ENCODE data around the gene STK32C.

STK32C gene

GRCh38 chr10:132246296-132246695, 61.5 kb downstream of the STK32C start:
- no peak for DNase-seq (ENCODE audit: low read depth)

DNA sequence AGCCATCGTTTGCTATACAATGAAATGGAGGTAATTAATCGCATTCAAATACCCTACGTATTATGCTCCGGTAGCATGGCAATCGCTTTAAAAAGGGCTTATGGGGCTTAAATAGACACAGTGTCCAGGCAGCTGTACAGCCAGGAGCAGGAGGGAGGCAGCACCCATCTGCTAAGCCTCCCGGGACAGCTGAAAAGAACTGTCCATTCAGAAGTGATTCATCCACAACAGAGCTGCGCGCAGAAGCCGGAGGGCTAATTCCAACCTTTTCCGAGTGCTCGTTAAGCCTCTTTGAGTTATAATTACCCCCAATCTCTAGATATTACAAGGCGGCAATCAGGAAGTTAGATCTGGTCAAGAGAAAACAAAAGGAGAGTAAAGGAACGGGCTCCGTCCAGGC, 62.7 kb downstream of the STK32C start:
- no peak for DNase-seq (ENCODE audit: low read depth)

GRCh38 chr10:132243626-132244025, 64.1 kb downstream of the STK32C start:
- DNase-seq (ENCODE audit: low read depth), result no peak

GRCh38 chr10:132243141-132243540, 64.6 kb downstream of the STK32C start:
- DNase-seq (ENCODE audit: low read depth), result no peak

DNA sequence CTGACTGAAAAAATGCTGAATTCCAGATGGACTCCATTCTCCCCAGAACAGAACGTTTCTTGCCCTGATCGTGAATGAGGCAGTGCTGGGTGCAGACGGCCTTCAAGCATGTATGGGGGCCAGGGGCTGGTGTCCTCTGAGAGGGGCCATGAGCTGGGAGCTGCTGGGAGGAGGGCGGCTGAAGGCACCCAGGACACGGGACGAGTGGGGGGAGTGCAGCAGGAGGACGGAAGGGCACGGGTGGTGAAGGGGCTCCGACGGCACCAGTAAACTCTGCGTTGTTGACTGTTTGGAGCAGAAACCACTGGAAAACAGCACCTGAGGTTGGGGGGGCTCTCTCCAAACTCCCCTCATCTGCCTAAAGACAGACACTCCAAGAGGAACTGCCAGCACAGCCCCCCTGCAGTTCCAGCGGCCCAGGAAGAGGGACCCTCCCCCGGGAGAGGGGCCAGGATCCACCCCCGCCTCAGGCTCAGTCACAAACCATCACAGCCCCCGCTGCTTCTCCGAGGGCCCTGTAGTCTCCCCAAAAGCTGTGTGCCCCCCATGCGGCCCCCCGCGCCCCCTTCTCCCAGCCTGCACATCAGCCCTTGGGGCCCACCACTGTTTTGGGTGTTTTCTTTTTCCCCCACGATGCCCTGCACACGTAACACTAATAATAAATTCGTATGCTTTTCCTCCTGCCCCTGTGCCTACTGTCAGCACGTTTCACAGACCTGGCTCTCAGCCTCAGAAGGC, 65.5 kb downstream of the STK32C start:
- DNase-seq (ENCODE audit: low read depth), result no peak

DNA sequence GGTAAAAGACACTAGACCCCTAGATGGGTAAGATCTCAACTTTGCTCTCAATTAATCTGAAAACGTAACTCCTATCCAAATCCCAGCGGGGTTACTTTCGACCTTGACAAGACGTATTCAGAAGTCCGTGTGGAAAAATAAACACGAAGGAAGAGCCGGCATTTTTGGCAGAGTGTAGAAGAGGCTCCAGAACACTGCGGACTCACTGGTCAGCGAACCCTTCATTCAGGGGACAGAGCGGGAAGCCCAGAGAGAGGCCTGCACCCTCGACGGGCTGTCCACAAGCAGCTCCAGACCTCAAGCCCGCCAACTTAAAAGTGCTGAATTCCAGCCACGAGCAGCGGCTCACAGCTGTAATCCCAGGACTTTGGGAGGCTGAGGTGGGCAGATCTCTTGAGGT, 66.3 kb downstream of the STK32C start:
- DNase-seq (ENCODE audit: low read depth), result no peak

DNA sequence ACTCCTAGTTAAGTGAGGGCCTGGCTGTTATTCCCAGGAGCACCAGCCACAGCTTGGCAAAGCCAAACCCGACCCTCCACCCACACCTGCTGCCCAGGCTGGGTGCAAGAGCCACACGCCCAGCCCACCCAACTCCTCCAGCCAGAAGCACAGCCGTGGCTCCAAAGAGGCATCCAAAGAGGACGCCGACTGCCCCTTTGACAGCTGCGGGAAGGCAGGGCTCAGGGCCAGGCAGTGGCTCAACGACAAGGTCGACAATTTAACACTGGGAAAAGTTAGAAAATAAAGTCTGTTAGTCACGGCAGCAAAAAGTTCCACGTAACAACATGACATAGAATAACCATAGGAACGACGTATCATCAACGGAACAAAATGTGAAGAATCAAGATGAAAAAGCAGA, 66.7 kb downstream of the STK32C start:
- DNase-seq (ENCODE audit: low read depth), result no peak

- no peak for DNase-seq (ENCODE audit: low read depth)
These were observed 67.2 kb downstream of the STK32C start for GRCh38 chr10:132240581-132240980.

GRCh38 chr10:132240156-132240555, 67.6 kb downstream of the STK32C start:
- no peak for DNase-seq (ENCODE audit: low read depth)

GRCh38 chr10:132239126-132240031, 68.4 kb downstream of the STK32C start:
- no peak for DNase-seq (ENCODE audit: low read depth)

- no peak for DNase-seq (ENCODE audit: low read depth)
These were observed 69.2 kb downstream of the STK32C start for GRCh38 chr10:132238371-132239125.

DNA sequence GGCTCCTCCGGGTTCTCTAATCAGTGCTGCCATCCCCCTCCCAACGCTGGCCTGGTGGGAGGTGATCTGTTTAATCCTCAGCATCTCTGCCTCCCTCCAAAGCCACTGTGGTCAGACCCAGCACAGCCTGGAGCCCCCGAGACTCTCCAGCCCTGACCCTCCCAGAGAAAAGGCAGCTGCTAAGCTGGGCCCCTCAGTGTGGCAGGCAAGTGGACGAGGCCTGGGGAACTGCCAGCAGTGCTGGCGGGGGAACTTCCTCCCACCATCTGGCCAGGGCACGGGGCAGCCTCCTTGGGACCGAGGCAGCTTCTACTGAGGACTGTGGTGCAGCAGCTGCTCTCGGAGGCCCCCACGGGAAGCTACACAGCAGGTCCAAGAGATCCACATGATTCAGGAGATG, 69.9 kb downstream of the STK32C start:
- DNase-seq (ENCODE audit: low read depth), result no peak

DNA sequence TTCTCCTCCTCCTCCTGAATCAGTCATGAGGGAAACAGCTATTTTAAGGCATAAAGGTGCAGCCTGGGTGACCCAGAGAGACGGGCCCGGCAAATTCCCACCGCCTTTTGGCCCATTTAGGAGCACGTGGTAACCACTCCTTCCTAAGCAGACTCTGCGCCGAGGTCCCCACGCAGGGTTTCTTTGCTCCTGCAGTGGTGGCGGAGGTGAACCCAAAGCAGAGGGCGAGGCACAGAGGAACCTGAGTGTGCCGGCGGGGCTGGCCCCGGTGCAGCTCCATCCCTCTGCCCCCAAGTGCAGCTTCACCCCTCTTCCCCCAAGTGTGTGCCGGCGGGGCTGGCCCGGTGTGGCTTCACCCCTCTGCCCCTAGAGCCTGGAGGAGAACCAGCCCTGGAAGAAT, 70.4 kb downstream of the STK32C start:
- DNase-seq (ENCODE audit: low read depth), result no peak

DNA sequence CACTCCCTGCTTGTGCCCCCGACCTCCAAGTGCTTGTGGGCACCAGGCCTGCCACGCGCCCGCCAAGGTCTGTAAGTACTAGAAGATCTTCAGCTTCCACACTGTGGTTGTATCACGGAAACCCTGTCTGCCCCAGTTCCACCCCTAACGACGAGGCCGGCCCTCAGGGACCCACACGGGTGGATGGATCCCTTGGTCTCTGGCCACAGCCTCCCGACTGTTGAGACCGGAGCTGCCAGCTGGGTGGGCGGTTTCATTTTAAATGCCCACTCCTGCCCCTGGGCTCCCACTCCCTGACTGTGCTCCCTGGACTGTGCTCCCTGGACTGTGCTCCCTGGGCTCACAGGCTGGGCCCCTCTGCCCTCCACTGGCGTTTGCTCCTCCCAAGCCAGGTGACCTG, 70.9 kb downstream of the STK32C start:
- DNase-seq (ENCODE audit: low read depth), result no peak

GRCh38 chr10:132236161-132236560, 71.6 kb downstream of the STK32C start:
- no peak for DNase-seq (ENCODE audit: low read depth)

GRCh38 chr10:132234860-132235259, 72.9 kb downstream of the STK32C start:
- no peak for DNase-seq (ENCODE audit: low read depth)

DNA sequence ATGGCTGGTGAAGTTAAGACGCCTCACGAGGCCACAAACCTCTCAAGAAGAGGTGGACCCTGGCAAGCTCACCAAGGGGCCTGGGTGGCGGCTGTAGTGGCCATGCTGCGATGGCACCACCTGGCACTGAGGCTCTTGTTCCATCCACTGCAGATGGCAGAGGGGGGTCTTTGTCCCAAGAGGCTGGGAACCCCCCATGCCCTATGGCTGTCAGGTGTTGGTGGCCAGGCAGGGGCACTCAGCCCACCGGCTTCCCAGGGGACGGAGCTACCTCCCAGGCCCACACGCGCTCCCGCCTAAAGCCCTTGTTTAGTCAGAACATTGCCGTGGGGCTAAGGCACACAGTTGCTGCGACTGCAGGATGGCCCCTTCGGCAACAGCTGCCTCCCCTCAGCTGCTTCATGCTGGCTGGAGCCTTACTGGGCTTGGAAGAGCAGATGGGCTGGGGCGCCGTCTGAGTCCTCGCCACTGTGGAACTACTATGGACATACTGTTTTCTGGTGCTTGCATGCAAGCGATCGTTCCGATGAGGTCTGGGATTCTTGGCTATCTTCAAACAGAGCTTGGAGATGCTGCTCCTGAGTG, 74.2 kb downstream of the STK32C start:
- DNase-seq (ENCODE audit: low read depth), result no peak

DNA sequence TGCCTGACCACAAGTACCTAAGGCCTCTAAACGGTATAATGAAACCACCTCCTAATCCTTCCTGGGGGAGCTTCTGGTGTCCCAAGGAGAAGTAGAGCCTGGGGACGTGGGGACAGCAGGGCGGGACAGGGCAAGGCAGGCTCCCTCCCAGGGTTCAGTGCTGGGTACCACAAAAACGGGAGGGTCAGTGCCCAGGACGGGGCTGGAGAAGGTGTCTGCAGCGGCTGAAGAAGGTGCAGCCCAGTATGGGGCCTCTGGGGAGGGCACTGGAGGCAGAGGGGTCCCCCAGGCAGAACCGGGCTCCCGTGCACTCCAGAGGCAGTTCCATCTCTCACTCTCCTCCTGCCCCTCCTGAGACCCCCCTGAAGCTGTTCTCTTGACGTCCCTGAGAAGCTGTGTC, 74.8 kb downstream of the STK32C start:
- no peak for DNase-seq (ENCODE audit: low read depth)

DNA sequence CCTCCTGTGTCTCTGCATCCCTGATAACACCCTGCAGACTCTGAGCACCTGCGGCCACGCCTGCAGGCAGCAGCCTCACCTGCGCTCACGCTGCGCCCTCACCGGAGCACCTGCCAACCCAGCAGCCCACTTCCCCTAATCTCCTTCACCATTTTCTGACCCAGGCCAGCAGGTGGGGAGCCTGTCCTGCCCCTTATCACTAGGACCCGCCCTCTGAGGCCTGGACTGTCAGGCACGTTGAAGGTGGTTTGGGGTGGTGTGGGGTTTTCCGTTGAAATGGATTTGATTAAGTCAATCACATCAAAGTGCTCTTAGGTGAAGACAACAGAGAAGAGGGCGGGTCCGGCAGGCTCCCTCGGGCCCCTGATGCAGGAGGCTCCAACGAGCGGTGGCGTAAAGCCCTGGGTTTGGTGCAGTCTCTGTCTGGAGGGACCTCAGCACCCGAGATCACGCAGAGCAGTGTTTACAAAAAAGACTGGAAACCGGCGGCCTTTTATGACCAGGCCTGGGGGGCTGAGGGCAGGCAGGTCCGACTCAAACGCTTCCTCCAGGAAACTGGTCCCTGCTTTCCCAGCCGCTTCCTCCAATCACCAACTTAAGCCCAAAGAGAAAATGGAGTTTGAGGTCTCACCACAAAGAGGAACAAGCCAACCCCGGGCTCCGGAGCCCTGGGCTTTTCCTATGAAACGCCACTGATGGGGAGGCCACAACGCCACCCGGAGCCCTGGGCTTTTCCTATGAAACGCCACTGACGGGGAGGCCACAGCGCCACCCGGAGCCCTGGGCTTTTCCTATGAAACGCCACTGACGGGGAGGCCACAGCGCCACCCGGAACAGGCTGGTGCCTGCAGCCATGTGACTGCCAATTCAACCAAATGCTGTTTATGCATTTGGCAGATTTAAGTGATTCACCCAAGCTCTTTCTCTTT, 75.5 kb downstream of the STK32C start:
- DNase-seq (ENCODE audit: low read depth), result no peak

DNA sequence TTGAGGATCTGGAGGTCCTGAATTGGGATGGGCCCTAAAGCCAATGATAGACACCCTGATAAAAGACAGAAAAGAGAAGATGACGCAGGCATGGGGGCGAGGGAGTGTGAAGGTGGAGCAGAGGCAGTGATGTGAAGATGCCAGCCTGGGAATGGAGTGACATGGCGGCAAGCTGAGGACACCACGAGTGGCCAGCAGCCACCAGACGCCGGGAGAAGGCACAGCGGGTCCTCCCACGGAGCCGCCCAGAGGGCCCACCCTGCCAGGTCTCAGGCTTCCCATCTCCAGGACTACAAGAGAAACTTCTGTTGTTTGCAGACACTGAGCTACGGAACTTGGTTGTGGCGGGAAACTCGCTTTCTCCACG, 76.1 kb downstream of the STK32C start:
- DNase-seq (ENCODE audit: low read depth), result no peak

DNA sequence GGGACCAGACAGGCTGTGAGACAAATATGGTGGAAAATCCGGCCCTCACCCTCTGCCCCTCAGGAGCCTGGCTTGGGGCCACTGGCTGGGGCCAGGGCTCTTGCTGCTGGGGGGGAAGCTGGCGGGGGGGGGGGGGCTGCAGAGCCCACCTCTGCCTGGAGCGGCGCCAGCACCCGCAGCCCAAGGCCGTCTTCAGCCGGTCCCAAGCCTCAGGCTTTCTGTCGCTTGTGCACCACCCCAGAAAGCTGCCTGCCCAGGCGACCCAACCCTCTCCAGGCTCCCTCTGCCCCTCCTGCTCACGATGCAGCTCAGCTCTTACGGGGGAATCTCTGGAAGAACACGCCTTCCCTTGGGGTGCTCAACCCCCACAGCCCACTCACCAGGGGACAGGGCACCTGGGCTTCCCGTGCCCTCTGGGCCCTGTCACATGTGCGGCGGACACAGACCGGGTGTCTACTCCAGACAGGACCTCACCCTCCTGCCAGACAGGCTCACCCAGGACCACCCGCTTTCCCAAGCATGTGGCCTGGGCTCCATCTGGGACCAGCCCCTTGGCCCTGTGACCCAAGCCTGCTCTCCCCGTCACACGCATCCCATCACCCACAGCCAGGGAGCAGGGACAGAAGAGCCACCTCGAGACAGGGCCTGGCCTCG, 77.1 kb downstream of the STK32C start:
- DNase-seq (ENCODE audit: low read depth), result no peak

All from activated T-cell treated with anti-CD3 and anti-CD28 coated beads for 1 hour (primary cell).